CD14-positive monocyte (primary cell): ENCODE data around the gene FAM135A. TPM values are rescaled to one million over a fixed set of nuclear protein-coding genes. Genes with fewer than 3 reads are reported as not detected.

ENCODE experiments used
- DNase-seq, 3 donors: peaks; one replicate each; pipeline ENCODE4 v3.0.0-alpha.2; 2011 to 2022
- H2AFZ ChIP-seq: 2 replicates; pipeline ENCODE4 v1.6.0; 2012; ENCODE audit warnings: mild to moderate bottlenecking, low read depth, low read length, inconsistent platforms; ENCODE audit not compliant: insufficient read depth, poor library complexity, severe bottlenecking
- H3K27ac ChIP-seq, 2 donors: 1 replicate in 1 of 2; 2 replicates in 1 of 2; pipeline ENCODE4 v1.5.1; 2012 to 2013; ENCODE audit warnings: low read length in 2 of 2, control low read depth in 1 of 2, inconsistent platforms in 1 of 2, low read depth in 1 of 2, mild to moderate bottlenecking in 1 of 2
- H3K27me3 ChIP-seq, 2 donors: one replicate each; pipeline versions ENCODE4 v1.6.0 to v1.6.1; 2011 to 2013; ENCODE audit warnings: low read length in 2 of 2; ENCODE audit not compliant: control insufficient read depth in 2 of 2, insufficient read depth in 2 of 2
- H3K36me3 ChIP-seq, 2 donors: replicated peaks in 1 of 2; 1 replicate in 1 of 2; 2 replicates in 1 of 2; pipeline versions ENCODE4 v1.5.1 to v1.6.1; 2012 to 2013; ENCODE audit warnings: low read length in 2 of 2, control low read depth in 1 of 2, inconsistent platforms in 1 of 2, mild to moderate bottlenecking in 1 of 2; ENCODE audit not compliant: insufficient read depth in 2 of 2, control insufficient read depth in 1 of 2
- H3K4me1 ChIP-seq, 2 donors: 1 replicate in 1 of 2; 2 replicates in 1 of 2; pipeline versions ENCODE4 v1.5.1 to v1.6.1; 2012 to 2013; ENCODE audit warnings: low read length in 2 of 2, control low read depth in 1 of 2, inconsistent platforms in 1 of 2, mild to moderate bottlenecking in 1 of 2, moderate library complexity in 1 of 2; ENCODE audit not compliant: insufficient read depth in 2 of 2, control insufficient read depth in 1 of 2
- H3K4me2 ChIP-seq: replicated peaks from 2 replicates; pipeline ENCODE3; 2012; ENCODE audit warnings: low read length, moderate library complexity, mild to moderate bottlenecking; ENCODE audit not compliant: poor library complexity, severe bottlenecking; ENCODE audit errors: extremely low read depth
- H3K4me3 ChIP-seq, 3 experiments: fragments of 200-600 bp in 1 of 3; sonication (generic) in 1 of 3; replicated peaks in 1 of 3; 1 replicate in 2 of 3; 2 replicates in 1 of 3; pipeline ENCODE4 v1.5.1; 2011 to 2013; ENCODE audit warnings: low read length in 3 of 3, mild to moderate bottlenecking in 3 of 3, control low read depth in 2 of 3, low read depth in 2 of 3, inconsistent platforms in 1 of 3, moderate library complexity in 1 of 3
- H3K79me2 ChIP-seq: 2 replicates; pipeline ENCODE4 v1.6.0; 2012; ENCODE audit warnings: mild to moderate bottlenecking, control low read depth, inconsistent platforms, low read length, moderate library complexity; ENCODE audit not compliant: insufficient read depth
- H3K9ac ChIP-seq: 2 replicates; pipeline ENCODE4 v1.6.0; 2017; ENCODE audit warnings: low read length, mild to moderate bottlenecking; ENCODE audit not compliant: insufficient read depth, poor library complexity, severe bottlenecking
- H3K9me3 ChIP-seq, 2 donors: replicated peaks in 1 of 2; 1 replicate in 1 of 2; 2 replicates in 1 of 2; pipeline versions ENCODE4 v1.5.1 to v1.6.1; 2012 to 2013; ENCODE audit warnings: low read length in 2 of 2, control low read depth in 1 of 2; ENCODE audit not compliant: control insufficient read depth in 1 of 2, insufficient read depth in 1 of 2
- H4K20me1 ChIP-seq: 2 replicates; pipeline ENCODE4 v1.6.0; 2012; ENCODE audit warnings: mild to moderate bottlenecking, low read length, control low read depth, moderate library complexity; ENCODE audit not compliant: insufficient read depth
- H3K27ac Mint-ChIP-seq, 7 donors: one replicate each; pipeline ENCODE4 v1.8.0; 2020; ENCODE audit warnings: mild to moderate bottlenecking in 7 of 7, mixed read lengths in 7 of 7, moderate library complexity in 6 of 7, inconsistent platforms in 2 of 7
- H3K27me3 Mint-ChIP-seq, 3 donors: one replicate each; pipeline ENCODE4 v1.8.0; 2021 to 2022; ENCODE audit warnings: low read depth in 3 of 3, mild to moderate bottlenecking in 3 of 3, mixed read lengths in 3 of 3, moderate library complexity in 3 of 3, inconsistent platforms in 1 of 3
- H3K36me3 Mint-ChIP-seq, 2 donors: one replicate each; pipeline ENCODE4 v1.8.0; 2020; ENCODE audit warnings: mixed read lengths in 2 of 2, inconsistent platforms in 1 of 2, mild to moderate bottlenecking in 1 of 2
- H3K4me1 Mint-ChIP-seq: one replicate; pipeline ENCODE4 v1.8.0; 2020; ENCODE audit warnings: mild to moderate bottlenecking, mixed read lengths
- H3K4me3 Mint-ChIP-seq, 2 donors: one replicate each; pipeline ENCODE4 v1.8.0; 2020; ENCODE audit warnings: mild to moderate bottlenecking in 2 of 2, mixed read lengths in 2 of 2, moderate library complexity in 1 of 2
- H3K9me3 Mint-ChIP-seq, 7 donors: one replicate each; pipeline ENCODE4 v1.8.0; 2020 to 2022; ENCODE audit warnings: mixed read lengths in 7 of 7, mild to moderate bottlenecking in 6 of 7, moderate library complexity in 6 of 7, inconsistent platforms in 2 of 7
- WGBS: methylation state at CpG from one replicate; pipeline ENCODE4 v1.1.5; 2013; ENCODE audit warnings: missing lambda C conversion rate; ENCODE audit not compliant: insufficient coverage; 5-methylcytosine and 5-hydroxymethylcytosine counted together
- intact Hi-C, 2 donors: fragments of 100-400 bp; cut with micrococcal nuclease; formaldehyde crosslinking; loops; one replicate each; pipeline versions ENCODE4 v1.15.0 to v1.15.1; 2023
- polyA plus RNA-seq, 3 donors: library from polyadenylated mRNA; depleted of rRNA in 1 of 3; unstranded in 2 of 3; stranded (reverse) in 1 of 3; fragments of 300-500 nt in 2 of 3; fragments of >200 nt in 1 of 3; fragmentation: Illumina TruSeq in 2 of 3; gene quantifications; 1 replicate in 2 of 3; 2 replicates in 1 of 3; pipeline ENCODE4 v1.2.3, GENCODE V29; 2012 to 2021
- TF ChIP-seq, protein P1 (sequence below): fragments of 200-600 bp; IDR thresholded peaks from one replicate; pipeline ENCODE4 v1.8.0; 2022; ENCODE audit warnings: antibody characterized with exemption, mild to moderate bottlenecking

Gene FAM135A
- polyA plus RNA-seq, 3 donors = 4.1 to 10.3 (median 5.4) TPM

DNA sequence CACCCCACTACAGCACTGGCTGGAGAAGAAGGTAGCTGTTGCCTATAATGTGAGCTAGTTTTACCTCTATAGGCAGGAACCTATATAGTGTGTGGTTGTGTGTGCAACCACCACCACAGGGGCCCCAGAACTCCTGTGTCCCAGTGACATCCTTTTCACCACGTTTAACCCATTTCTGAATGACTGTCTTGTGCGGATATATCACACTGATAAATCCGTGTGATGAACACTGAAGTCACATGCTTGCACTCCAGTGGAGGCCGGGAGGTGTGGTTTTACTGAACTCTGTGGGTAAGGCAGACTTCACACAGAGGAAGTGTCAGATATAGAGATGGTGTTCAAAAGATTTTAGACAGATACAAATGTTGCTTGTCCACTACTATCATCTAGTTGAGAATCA lies 185.9 kb downstream of the FAM135A start:
- WGBS = 78% methylated on average over 4 of the region's 4 CpGs
- H3K4me1 ChIP-seq = no peaks in the 10 kb centered on the region
- no peaks in the 10 kb centered on the region for H3K36me3 Mint-ChIP-seq
- H3K9me3 ChIP-seq = peaks cover 0 to 9% of the 10 kb centered on the region in 2 donors
- no peak overlapping the region for H3K4me3 ChIP-seq
- H2AFZ ChIP-seq = no peak overlapping the region
- DNase-seq = no peak
- intact Hi-C loops = no loop called here
- H3K79me2 ChIP-seq = no peaks in the 10 kb centered on the region
- peaks cover 3 to 10% (median 7%) of the 10 kb centered on the region in 7 donors for H3K9me3 Mint-ChIP-seq
- no peaks in the 10 kb centered on the region for H3K4me1 Mint-ChIP-seq
- H3K27me3 ChIP-seq = no peaks in the 10 kb centered on the region
- H3K36me3 ChIP-seq = no peaks in the 10 kb centered on the region
- H3K27ac Mint-ChIP-seq = no peak overlapping the region
- no peak overlapping the region for H3K4me3 Mint-ChIP-seq
- no peak overlapping the region for H3K4me2 ChIP-seq
- H3K27ac ChIP-seq = no peak overlapping the region
- H3K9ac ChIP-seq = no peak overlapping the region
- peaks cover 0 to 1% (median 0%) of the 10 kb centered on the region in 3 donors for H3K27me3 Mint-ChIP-seq
- no peaks in the 10 kb centered on the region for H4K20me1 ChIP-seq
- TF ChIP-seq, protein P1, sequence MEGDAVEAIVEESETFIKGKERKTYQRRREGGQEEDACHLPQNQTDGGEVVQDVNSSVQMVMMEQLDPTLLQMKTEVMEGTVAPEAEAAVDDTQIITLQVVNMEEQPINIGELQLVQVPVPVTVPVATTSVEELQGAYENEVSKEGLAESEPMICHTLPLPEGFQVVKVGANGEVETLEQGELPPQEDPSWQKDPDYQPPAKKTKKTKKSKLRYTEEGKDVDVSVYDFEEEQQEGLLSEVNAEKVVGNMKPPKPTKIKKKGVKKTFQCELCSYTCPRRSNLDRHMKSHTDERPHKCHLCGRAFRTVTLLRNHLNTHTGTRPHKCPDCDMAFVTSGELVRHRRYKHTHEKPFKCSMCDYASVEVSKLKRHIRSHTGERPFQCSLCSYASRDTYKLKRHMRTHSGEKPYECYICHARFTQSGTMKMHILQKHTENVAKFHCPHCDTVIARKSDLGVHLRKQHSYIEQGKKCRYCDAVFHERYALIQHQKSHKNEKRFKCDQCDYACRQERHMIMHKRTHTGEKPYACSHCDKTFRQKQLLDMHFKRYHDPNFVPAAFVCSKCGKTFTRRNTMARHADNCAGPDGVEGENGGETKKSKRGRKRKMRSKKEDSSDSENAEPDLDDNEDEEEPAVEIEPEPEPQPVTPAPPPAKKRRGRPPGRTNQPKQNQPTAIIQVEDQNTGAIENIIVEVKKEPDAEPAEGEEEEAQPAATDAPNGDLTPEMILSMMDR = no peak

DNA sequence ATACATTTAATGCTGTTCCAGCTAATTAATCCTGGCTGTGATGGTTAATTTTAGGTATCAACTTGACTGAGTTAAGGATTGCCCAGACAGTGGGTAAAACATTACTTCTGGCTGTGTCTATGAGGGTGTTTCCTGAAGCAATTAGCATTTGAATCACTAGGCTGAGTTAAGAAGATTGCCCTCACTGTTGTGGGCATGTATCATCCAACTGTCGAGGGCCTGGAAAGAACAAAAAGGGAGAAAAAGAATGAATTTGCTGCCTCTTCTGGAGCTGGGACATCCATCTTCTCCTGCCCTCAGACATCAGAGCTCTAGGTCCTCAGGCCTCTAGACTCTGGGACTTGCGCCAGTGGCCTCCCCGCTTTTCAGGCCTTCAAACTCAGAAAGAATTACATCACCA lies 187.7 kb downstream of the FAM135A start:
- Histone ChIP-seq H3K9me3 (peaks cover 0 to 14% of the 10 kb centered on the region in 2 donors), H3K36me3 (no peaks in the 10 kb centered on the region), H3K79me2 (no peaks in the 10 kb centered on the region), H3K27me3 (no peaks in the 10 kb centered on the region), H4K20me1 (no peaks in the 10 kb centered on the region), H3K9ac (no peak overlapping the region), H3K4me3 (no peak overlapping the region), H2AFZ (no peak overlapping the region), H3K27ac (no peak overlapping the region), H3K4me2 (no peak overlapping the region), H3K4me1 (no peaks in the 10 kb centered on the region)
- DNase-seq = no peak
- no peaks in the 10 kb centered on the region for H3K36me3 Mint-ChIP-seq
- peaks cover 0 to 1% (median 0%) of the 10 kb centered on the region in 3 donors for H3K27me3 Mint-ChIP-seq
- TF ChIP-seq, protein P1 = no peak
- H3K4me1 Mint-ChIP-seq = no peaks in the 10 kb centered on the region
- WGBS = 80% methylated on average over 1 of the region's 3 CpGs
- no peak overlapping the region for H3K27ac Mint-ChIP-seq
- no peak overlapping the region for H3K4me3 Mint-ChIP-seq
- peaks cover 5 to 17% (median 14%) of the 10 kb centered on the region in 7 donors for H3K9me3 Mint-ChIP-seq
- intact Hi-C loops = no loop called here
